Type B pancreatic cell (in vitro differentiated cells): Measurements from ENCODE around the gene FBXL19. TPM values are rescaled to one million over a fixed set of nuclear protein-coding genes. Genes with fewer than 3 reads are reported as not detected.
A peak's percentile ranks its signal among the peaks of the same experiment; 100 is the strongest.

Source experiments
- DNase-seq: peaks from one replicate; pipeline ENCODE4 v3.0.0; 2021; ENCODE audit warnings: mixed read lengths; ENCODE audit not compliant: unreplicated experiment; ENCODE audit errors: extremely low spot score
- H3K27ac Mint-ChIP-seq: 2 replicates; pipeline ENCODE4 v1.8.0; 2021; ENCODE audit warnings: mild to moderate bottlenecking, mixed read lengths
- H3K27me3 Mint-ChIP-seq: 2 replicates; pipeline ENCODE4 v1.8.0; 2021; ENCODE audit warnings: mixed read lengths
- H3K36me3 Mint-ChIP-seq: 2 replicates; pipeline ENCODE4 v1.8.0; 2021; ENCODE audit warnings: mixed read lengths
- H3K4me1 Mint-ChIP-seq: one replicate; pipeline ENCODE4 v1.8.0; 2021; ENCODE audit warnings: mixed read lengths; ENCODE audit not compliant: unreplicated experiment
- H3K4me3 Mint-ChIP-seq: 2 replicates; pipeline ENCODE4 v1.8.0; 2021; ENCODE audit warnings: mild to moderate bottlenecking, mixed read lengths
- H3K9me3 Mint-ChIP-seq: 2 replicates; pipeline ENCODE4 v1.8.0; 2021; ENCODE audit warnings: mixed read lengths
- CTCF ChIP-seq: fragments of 200-600 bp; sonication (generic); conservative IDR thresholded peaks from 2 replicates; pipeline ENCODE4 v1.5.0; 2021; ENCODE audit warnings: antibody characterized with exemption, mild to moderate bottlenecking
- total RNA-seq: library from RNA; stranded (reverse); gene quantifications from 2 replicates; pipeline ENCODE4 v1.2.1, GENCODE V29; 2021; ENCODE audit warnings: low replicate concordance

Gene FBXL19
- total RNA-seq, 1 donor from 2014 or later, result 46.4 TPM

DNA sequence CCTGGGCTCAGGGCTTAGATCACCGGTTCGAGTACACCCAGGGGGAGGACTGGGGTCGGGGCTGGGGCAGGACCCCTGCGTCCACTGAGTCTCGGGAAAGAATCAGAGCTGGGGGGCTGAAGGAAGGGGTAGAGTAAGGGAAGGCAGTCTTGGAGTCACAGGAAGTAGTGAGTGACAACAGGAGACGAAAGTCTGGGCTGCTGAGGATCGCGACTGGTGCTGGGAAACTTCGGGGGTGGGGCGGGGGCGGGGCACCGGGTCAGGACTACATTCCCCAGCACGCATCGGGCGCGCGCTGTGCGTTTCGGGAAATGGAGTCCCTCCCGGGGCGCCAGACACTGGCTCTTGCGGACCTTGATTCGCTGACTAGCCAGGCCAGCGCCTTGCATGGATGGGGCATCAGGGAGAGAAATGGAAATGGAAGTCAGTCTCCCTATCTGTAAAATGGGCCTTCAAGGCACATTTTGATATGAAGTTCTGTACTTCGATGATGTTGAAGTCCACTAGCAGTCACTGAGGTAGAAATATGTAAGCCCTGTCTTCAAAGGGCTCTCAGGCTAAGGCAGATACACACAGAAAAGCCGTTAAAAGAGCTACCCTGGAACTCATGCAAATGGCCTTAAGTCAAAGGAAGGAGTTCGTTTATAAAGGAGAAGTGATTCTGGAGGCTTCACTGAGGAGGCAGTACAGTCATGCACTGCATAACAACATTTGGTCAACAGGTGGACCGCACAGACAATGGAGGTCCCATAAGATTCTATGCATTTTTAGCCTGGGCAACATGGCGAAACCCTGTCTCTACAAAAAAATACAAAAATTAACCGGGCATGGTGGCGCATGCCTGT is 26.3 kb upstream of the FBXL19 start:
- no peaks in the 10 kb centered on the region for H3K27me3 Mint-ChIP-seq
- DNase-seq, result peak; percentile 88
- peak overlapping the region; percentile 94 for H3K4me3 Mint-ChIP-seq
- H3K9me3 Mint-ChIP-seq, result no peaks in the 10 kb centered on the region
- H3K36me3 Mint-ChIP-seq, result no peaks in the 10 kb centered on the region
- H3K27ac Mint-ChIP-seq, result peak overlapping the region; percentile 95
- H3K4me1 Mint-ChIP-seq, result peaks cover 29% of the 10 kb centered on the region
- no peak for TF ChIP-seq CTCF

DNA sequence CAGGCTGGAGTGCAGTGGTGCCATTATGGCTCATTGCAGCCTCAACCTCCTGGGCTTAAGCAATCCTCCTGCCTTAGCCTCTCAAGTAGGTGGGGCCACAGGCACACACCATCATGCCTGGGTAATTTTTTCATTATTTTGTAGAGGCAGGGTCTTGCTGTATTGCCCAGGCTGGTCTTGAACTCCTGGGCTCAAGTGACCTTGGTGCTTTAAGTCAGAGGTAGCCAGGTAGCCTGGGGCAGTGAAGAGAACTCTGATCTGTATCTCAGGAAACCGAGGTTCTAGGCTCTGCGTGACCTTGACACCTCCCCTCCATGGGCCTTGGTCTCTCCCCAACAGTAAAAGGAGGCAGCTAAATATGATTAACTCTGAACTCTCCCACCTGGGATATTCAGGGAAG is 23.6 kb upstream of the FBXL19 start:
- H3K9me3 Mint-ChIP-seq, result no peaks in the 10 kb centered on the region
- peaks cover 33% of the 10 kb centered on the region for H3K4me1 Mint-ChIP-seq
- H3K36me3 Mint-ChIP-seq, result no peaks in the 10 kb centered on the region
- no peak for TF ChIP-seq CTCF
- H3K27me3 Mint-ChIP-seq, result no peaks in the 10 kb centered on the region
- H3K4me3 Mint-ChIP-seq, result no peak overlapping the region
- DNase-seq, result no peak
- H3K27ac Mint-ChIP-seq, result no peak overlapping the region

DNA sequence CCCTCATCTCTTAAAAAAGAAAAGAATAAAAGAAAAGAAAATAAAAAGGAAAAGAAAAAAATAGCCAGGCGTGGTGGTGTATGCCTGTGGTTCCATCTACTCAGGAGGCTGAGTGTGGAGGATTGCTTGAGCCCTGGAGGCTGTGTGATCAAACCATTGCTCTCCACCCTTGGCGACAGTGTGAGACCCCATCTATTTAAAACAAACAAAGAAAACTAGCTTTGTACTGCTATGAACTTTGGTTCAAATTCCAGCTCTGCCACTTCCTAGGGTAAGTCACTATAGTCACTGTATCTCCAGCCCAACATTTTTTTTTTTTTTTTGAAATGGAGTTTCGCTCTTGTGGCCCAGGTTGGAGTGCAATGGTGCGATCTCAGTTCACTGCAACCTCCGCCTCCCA is 22.8 kb upstream of the FBXL19 start:
- TF ChIP-seq CTCF, result no peak
- DNase-seq, result no peak
- Mint-ChIP-seq H3K27ac (no peak overlapping the region), H3K4me1 (peaks cover 26% of the 10 kb centered on the region), H3K27me3 (no peaks in the 10 kb centered on the region), H3K9me3 (no peaks in the 10 kb centered on the region), H3K4me3 (no peak overlapping the region), H3K36me3 (no peaks in the 10 kb centered on the region)

- peak overlapping the region; percentile 43 for H3K27ac Mint-ChIP-seq
- peaks cover 18% of the 10 kb centered on the region for H3K4me1 Mint-ChIP-seq
- no peaks in the 10 kb centered on the region for H3K9me3 Mint-ChIP-seq
- H3K36me3 Mint-ChIP-seq, result no peaks in the 10 kb centered on the region
- H3K27me3 Mint-ChIP-seq, result no peaks in the 10 kb centered on the region
- peak overlapping the region; percentile 57 for H3K4me3 Mint-ChIP-seq
- no peak for TF ChIP-seq CTCF
- DNase-seq, result no peak
These were observed 22.0 kb upstream of the FBXL19 start for GRCh38 chr16:30901201-30902028.

- no peaks in the 10 kb centered on the region for H3K9me3 Mint-ChIP-seq
- H3K4me3 Mint-ChIP-seq, result peak overlapping the region; percentile 90
- H3K4me1 Mint-ChIP-seq, result peaks cover 10% of the 10 kb centered on the region
- peak; percentile 80 for DNase-seq
- no peaks in the 10 kb centered on the region for H3K36me3 Mint-ChIP-seq
- peak; percentile 35 for TF ChIP-seq CTCF
- peak overlapping the region; percentile 85 for H3K27ac Mint-ChIP-seq
- no peaks in the 10 kb centered on the region for H3K27me3 Mint-ChIP-seq
These were observed 21.1 kb upstream of the FBXL19 start for GRCh38 chr16:30902029-30902972.
